IMR-90 (cell line): ENCODE data around the gene ARF6. TPM values are rescaled to one million over a fixed set of nuclear protein-coding genes. Genes with fewer than 3 reads are reported as not detected.

Experiments used
- ATAC-seq: fragments of 200-7000 bp; cut with Tn5 transposase; 2 replicates; pipeline ENCODE4 v1.9.1; 2020; ENCODE audit warnings: low read depth, mild to moderate bottlenecking, moderate library complexity
- BruUV-seq: library from RNA; stranded (reverse); fragments of 400-500 nt; replicated peaks from 2 replicates; lab custom pipeline; 2021; lab: Mats Ljungman, UMichigan
- CTCF ChIA-PET: fragments of 300-600 bp; formaldehyde crosslinking; extraction: SDS; loops from one replicate; lab custom pipeline; 2021; ENCODE audit warnings: antibody characterized with exemption; lab: Yijun Ruan, JAX
- POLR2A ChIA-PET: fragments of 300-600 bp; sonication (Branson Sonifier 250); formaldehyde crosslinking; loops from one replicate; lab custom pipeline; 2022; ENCODE audit warnings: antibody characterized with exemption; ENCODE audit not compliant: unreplicated experiment; lab: Charles Lee
- DNase-seq: peaks from one replicate; pipeline ENCODE4 v3.0.0; 2013
- H2AFZ ChIP-seq: replicated peaks from 2 replicates; pipeline ENCODE3; 2013; ENCODE audit warnings: low read length, mild to moderate bottlenecking; ENCODE audit not compliant: poor library complexity
- H2AK5ac ChIP-seq: 2 replicates; pipeline ENCODE4 v1.6.1; 2013; ENCODE audit warnings: low read depth, low read length, inconsistent platforms
- H2AK9ac ChIP-seq: replicated peaks from 2 replicates; pipeline ENCODE3; 2013; ENCODE audit warnings: mild to moderate bottlenecking, low read depth, low read length, moderate library complexity; ENCODE audit not compliant: poor library complexity
- H2BK120ac ChIP-seq: 2 replicates; pipeline ENCODE4 v1.6.1; 2013; ENCODE audit warnings: low read depth, low read length, inconsistent platforms
- H2BK15ac ChIP-seq: 3 replicates; pipeline ENCODE4 v1.6.1; 2013; ENCODE audit warnings: low read depth, low read length, inconsistent platforms
- H2BK20ac ChIP-seq: 2 replicates; pipeline ENCODE4 v1.6.1; 2013; ENCODE audit warnings: low read depth, mild to moderate bottlenecking, inconsistent platforms, low read length, moderate library complexity
- H2BK5ac ChIP-seq: 2 replicates; pipeline ENCODE4 v1.6.1; 2013; ENCODE audit warnings: mild to moderate bottlenecking, low read depth, low read length, inconsistent platforms; ENCODE audit not compliant: poor library complexity, severe bottlenecking
- H3K14ac ChIP-seq: replicated peaks from 2 replicates; pipeline ENCODE4 v1.6.1; 2013; ENCODE audit warnings: low read depth, low read length, inconsistent platforms
- H3K18ac ChIP-seq: 2 replicates; pipeline ENCODE4 v1.6.1; 2013; ENCODE audit warnings: low read depth, low read length, control low read depth
- H3K23ac ChIP-seq: 2 replicates; pipeline ENCODE4 v1.6.1; 2013; ENCODE audit warnings: low read depth, low read length, inconsistent platforms
- H3K27ac ChIP-seq: 2 replicates; pipeline ENCODE4 v1.5.1; 2013; ENCODE audit warnings: mild to moderate bottlenecking, control low read depth, low read length; ENCODE audit not compliant: insufficient read depth
- H3K27me3 ChIP-seq: 2 replicates; pipeline ENCODE4 v1.6.1; 2013; ENCODE audit warnings: low read length; ENCODE audit not compliant: control insufficient read depth, insufficient read depth
- H3K36me3 ChIP-seq: 2 replicates; pipeline ENCODE4 v1.6.1; 2013; ENCODE audit warnings: low read length, mixed read lengths; ENCODE audit not compliant: control insufficient read depth, insufficient read depth
- H3K4ac ChIP-seq: 2 replicates; pipeline ENCODE4 v1.6.1; 2013; ENCODE audit warnings: low read depth, low read length, inconsistent platforms
- H3K4me1 ChIP-seq: 2 replicates; pipeline ENCODE4 v1.6.1; 2013; ENCODE audit warnings: low read length, mixed read lengths; ENCODE audit not compliant: control insufficient read depth, insufficient read depth
- H3K4me2 ChIP-seq: 2 replicates; pipeline ENCODE4 v1.6.1; 2013; ENCODE audit warnings: low read depth, mild to moderate bottlenecking, control low read depth, low read length, moderate library complexity
- H3K4me3 ChIP-seq: 2 replicates; pipeline ENCODE4 v1.5.1; 2013; ENCODE audit warnings: low read depth, mild to moderate bottlenecking, control low read depth, low read length, moderate library complexity; ENCODE audit not compliant: insufficient read depth
- H3K56ac ChIP-seq: 2 replicates; pipeline ENCODE4 v1.6.1; 2013; ENCODE audit warnings: low read length, inconsistent platforms; ENCODE audit not compliant: insufficient read depth; ENCODE audit errors: extremely low read depth
- H3K79me1 ChIP-seq, 2 experiments: 2 replicates each; pipeline ENCODE4 v1.6.1; 2013; ENCODE audit warnings: low read length in 2 of 2, inconsistent platforms in 1 of 2, low read depth in 1 of 2
- H3K9ac ChIP-seq: 2 replicates; pipeline ENCODE4 v1.6.1; 2013; ENCODE audit warnings: low read depth, low read length, control low read depth
- H3K9me1 ChIP-seq: 2 replicates; pipeline ENCODE4 v1.6.1; 2013; ENCODE audit warnings: low read length, inconsistent platforms; ENCODE audit not compliant: insufficient read depth
- H3K9me3 ChIP-seq: 2 replicates; pipeline ENCODE4 v1.6.1; 2013; ENCODE audit warnings: low read length; ENCODE audit not compliant: control insufficient read depth, insufficient read depth
- H4K20me1 ChIP-seq: 2 replicates; pipeline ENCODE4 v1.6.1; 2013; ENCODE audit warnings: low read length, inconsistent platforms; ENCODE audit not compliant: insufficient read depth
- H4K5ac ChIP-seq: 2 replicates; pipeline ENCODE4 v1.6.1; 2013; ENCODE audit warnings: mild to moderate bottlenecking, low read depth, low read length, control low read depth
- H4K8ac ChIP-seq, 2 experiments: 2 replicates each; pipeline ENCODE4 v1.6.1; 2013; ENCODE audit warnings: low read depth in 2 of 2, low read length in 2 of 2, control low read depth in 1 of 2, inconsistent platforms in 1 of 2
- H4K91ac ChIP-seq: 2 replicates; pipeline ENCODE4 v1.6.1; 2013; ENCODE audit warnings: low read depth, low read length, inconsistent platforms; ENCODE audit not compliant: insufficient read depth
- CHD1 ChIP-seq: IDR thresholded peaks from 2 replicates; pipeline ENCODE4 v1.6.1; 2012; ENCODE audit warnings: low read depth, low read length, improper control_type of control experiment
- ELK1 ChIP-seq: fragments of 150-350 bp; IDR thresholded peaks from 2 replicates; pipeline ENCODE4 v1.6.1; 2016; ENCODE audit warnings: low read depth, mild to moderate bottlenecking, low read length, moderate library complexity, borderline replicate concordance
- FOS ChIP-seq: fragments of 150-350 bp; IDR thresholded peaks from 2 replicates; pipeline ENCODE4 v1.6.1; 2016; ENCODE audit warnings: low read depth, low read length
- MAZ ChIP-seq: IDR thresholded peaks from 2 replicates; pipeline ENCODE4 v1.6.1; 2012; ENCODE audit warnings: low read depth, mild to moderate bottlenecking, low read length, improper control_type of control experiment, moderate library complexity, borderline replicate concordance
- POLR2A ChIP-seq: IDR thresholded peaks from 2 replicates; pipeline ENCODE4 v1.6.1; 2012; ENCODE audit warnings: mild to moderate bottlenecking, low read depth, low read length
- RAD21 ChIP-seq: IDR thresholded peaks from 2 replicates; pipeline ENCODE4 v1.6.1; 2012; ENCODE audit warnings: low read length, improper control_type of control experiment
- RCOR1 ChIP-seq: IDR thresholded peaks from 2 replicates; pipeline ENCODE4 v1.6.1; 2012; ENCODE audit warnings: mild to moderate bottlenecking, low read length, improper control_type of control experiment; ENCODE audit not compliant: insufficient replicate concordance
- WGBS, 2 experiments: methylation state at CpG; one replicate each; pipeline versions ENCODE4 v1.1.5 to v1.1.7; 2013; ENCODE audit warnings: missing lambda C conversion rate in 2 of 2; ENCODE audit not compliant: insufficient read length in 1 of 2; ENCODE audit errors: extremely low coverage in 2 of 2; 5-methylcytosine and 5-hydroxymethylcytosine counted together
- dilution Hi-C: fragments of 300-500 bp; cut with HindIII; formaldehyde crosslinking; loops from one replicate; pipeline ENCODE4 v1.14.3; 2018; ENCODE audit warnings: low sequenced_read_pairs; ENCODE audit not compliant: unreplicated experiment
- in situ Hi-C: fragments of 300-500 bp; cut with MboI; formaldehyde crosslinking; loops from 3 replicates; pipeline ENCODE4 v1.14.3; 2019; ENCODE audit warnings: low sequenced_read_pairs, inconsistent platforms, mixed read lengths
- intact Hi-C: fragments of 100-400 bp; cut with micrococcal nuclease; formaldehyde crosslinking; loops from 2 replicates; pipeline ENCODE4 v1.10.0; 2022
- polyA plus RNA-seq, 3 experiments: library from polyadenylated mRNA; depleted of rRNA; stranded (reverse); fragments of >200 nt; gene quantifications; 2 replicates each; pipeline ENCODE4 v1.2.3, GENCODE V29; 2012; ENCODE audit warnings: low replicate concordance in 1 of 3
- total RNA-seq: library from RNA; depleted of rRNA; stranded (reverse); fragments of >200 nt; gene quantifications from 2 replicates; pipeline ENCODE4 v1.2.3, GENCODE V29; 2012

ARF6 gene
- total and polyA plus RNA-seq, 2 of the 4 experiments (the other 2 are of a cell fraction), result 32.1 to 40.1 TPM

GRCh38 chr14:49893309-49894213, 679 bp downstream of the ARF6 start:
- Histone ChIP-seq H3K18ac (peak overlapping the region; percentile 48), H3K27ac (peak overlapping the region; percentile 94), H3K9me3 (no peaks in the 10 kb centered on the region), H3K4me3 (peak overlapping the region; percentile 84), H3K4me1 (peaks cover 4% of the 10 kb centered on the region), H2BK5ac (peak overlapping the region; percentile 87), H3K4ac (peak overlapping the region; percentile 96), H3K56ac (peak overlapping the region; percentile 90), H2AFZ (peak overlapping the region; percentile 94), H2BK20ac (no peak overlapping the region), H3K36me3 (peaks cover 5% of the 10 kb centered on the region), H3K4me2 (peak overlapping the region; percentile 85), H4K8ac (peak overlapping the region; percentile 85 to 88), H3K9ac (peak overlapping the region; percentile 95), H2AK5ac (peak overlapping the region; percentile 94), H4K5ac (peak overlapping the region; percentile 63), H3K23ac (peak overlapping the region; percentile 96), H3K9me1 (peaks cover 9% of the 10 kb centered on the region; the same call in 1 of the 2 replicates), H4K91ac (peak overlapping the region; percentile 94), H3K79me1 (peaks cover 10 to 23% of the 10 kb centered on the region in 2 experiments), H3K14ac (peak overlapping the region; percentile 97), H2AK9ac (peak overlapping the region; percentile 99), H2BK15ac (no peak overlapping the region; the same call in 1 of the 3 replicates), H2BK120ac (peak overlapping the region; percentile 71), H3K27me3 (no peaks in the 10 kb centered on the region), H4K20me1 (peaks cover 46% of the 10 kb centered on the region)
- TSS peak; percentile 49 for BruUV-seq
- WGBS, 2 experiments, result 2% methylated on average over 52 of the region's 85 CpGs; no CpG with 5 or more reads in 1 of the 2 experiments
- POLR2A ChIA-PET, result no interaction called here
- in situ Hi-C loops (no loop called here), intact Hi-C loops (loop anchor here (1.0 to 2.0 kb wide), 3 partner anchors 79 to 107 kb away; no protein-coding TSS in a partner anchor), dilution Hi-C loops (no loop called here)
- no peak for DNase-seq
- CTCF ChIA-PET, result interaction anchor here (0.6 kb wide), 1 partner anchor 12 kb away, joined by 3 read pairs; no protein-coding TSS in a partner anchor
- TF ChIP-seq POLR2A (no peak; the same call in 1 of the 2 replicates), RAD21 (peak; percentile 27; the same call in 1 of the 2 replicates), FOS (no peak), MAZ (no peak), ELK1 (no peak), CHD1 (0 out of 2 replicates have a peak, but pooled peaks have one; percentile 78), RCOR1 (no peak)
- ATAC-seq, result peak; percentile 55
